ENCODE results near the gene DNAH10. TPM values are rescaled to one million over a fixed set of nuclear protein-coding genes. Genes with fewer than 3 reads are reported as not detected.

DNAH10 gene
- total RNA-seq, 1 experiment from 2014 or later = 0.39 TPM

- no peaks in the 10 kb centered on the region for H3K27me3 ChIP-seq (ENCODE audit: control insufficient read depth, insufficient read depth, low read length)
- no peaks in the 10 kb centered on the region for H3K36me3 ChIP-seq (ENCODE audit: control insufficient read depth, insufficient read depth, low read length)
- no TSS peak for BruUV-seq (replicated peaks)
- no peak overlapping the region for H3K27ac ChIP-seq (ENCODE audit: low read length)
- ChIA-PET POLR2A (no interaction called here), CTCF (no interaction called here)
- intact Hi-C loops (cut with micrococcal nuclease; ENCODE audit: unreplicated experiment) (no loop called here), in situ Hi-C loops (cut with HindIII; ENCODE audit: low pct_unique_long_range_greater_than_20kb, low sequenced_read_pairs) (no loop called here)
- DNase-seq (ENCODE audit: low read depth, low spot score) (no peak), ATAC-seq (no peak)
- no peaks in the 10 kb centered on the region for H3K9me3 ChIP-seq (ENCODE audit: control insufficient read depth, insufficient read depth, low read depth, low read length)
- TF ChIP-seq TCF7L2 (IDR thresholded peaks at IDR 0.05; ENCODE audit: low read depth, low read length) (no peak), POLR2AphosphoS5 (IDR thresholded peaks at IDR 0.05; ENCODE audit: low read depth, low read length) (no peak), REST (IDR thresholded peaks at IDR 0.05; ENCODE audit: insufficient read depth in 1 of 2, low read depth in 2 of 2, low read length in 1 of 2) (no peak), CTCF (IDR thresholded peaks at IDR 0.05) (no peak), SIN3A (IDR thresholded peaks at IDR 0.05; ENCODE audit: borderline replicate concordance, insufficient read depth, low read depth, low read length) (no peak)
- H3K4me3 ChIP-seq (ENCODE audit: low read depth in 2 of 2, low read length in 2 of 2) = no peak overlapping the region
- no peaks in the 10 kb centered on the region for H3K4me1 ChIP-seq (ENCODE audit: control insufficient read depth, insufficient read depth, low read length)
Observed at GRCh38 chr12:123859035-123859434, 96.9 kb downstream of the DNAH10 start.

GRCh38 chr12:123860377-123860776, 98.3 kb downstream of the DNAH10 start:
- no peak overlapping the region for H3K27ac ChIP-seq (ENCODE audit: low read length)
- no TSS peak for BruUV-seq (replicated peaks)
- H3K4me3 ChIP-seq (ENCODE audit: low read depth in 2 of 2, low read length in 2 of 2) = no peak overlapping the region
- in situ Hi-C loops (cut with HindIII; ENCODE audit: low pct_unique_long_range_greater_than_20kb, low sequenced_read_pairs) = no loop called here
- intact Hi-C loops (cut with micrococcal nuclease; ENCODE audit: unreplicated experiment) = no loop called here
- H3K4me1 ChIP-seq (ENCODE audit: control insufficient read depth, insufficient read depth, low read length) = no peaks in the 10 kb centered on the region
- DNase-seq (ENCODE audit: low read depth, low spot score) (no peak), ATAC-seq (no peak)
- TF ChIP-seq REST (IDR thresholded peaks at IDR 0.05; ENCODE audit: insufficient read depth in 1 of 2, low read depth in 2 of 2, low read length in 1 of 2) = no peak
- TF ChIP-seq TCF7L2 (IDR thresholded peaks at IDR 0.05; ENCODE audit: low read depth, low read length) = no peak
- no peak for TF ChIP-seq CTCF (IDR thresholded peaks at IDR 0.05)
- TF ChIP-seq POLR2AphosphoS5 (IDR thresholded peaks at IDR 0.05; ENCODE audit: low read depth, low read length) = no peak
- no peak for TF ChIP-seq SIN3A (IDR thresholded peaks at IDR 0.05; ENCODE audit: borderline replicate concordance, insufficient read depth, low read depth, low read length)
- no peaks in the 10 kb centered on the region for H3K36me3 ChIP-seq (ENCODE audit: control insufficient read depth, insufficient read depth, low read length)
- no peaks in the 10 kb centered on the region for H3K9me3 ChIP-seq (ENCODE audit: control insufficient read depth, insufficient read depth, low read depth, low read length)
- ChIA-PET POLR2A (no interaction called here), CTCF (no interaction called here)
- H3K27me3 ChIP-seq (ENCODE audit: control insufficient read depth, insufficient read depth, low read length) = no peaks in the 10 kb centered on the region
